Astrocyte of the spinal cord (primary cell): Measurements from ENCODE around the gene ADAMTS2.
A peak's percentile ranks its signal among the peaks of the same experiment; 100 is the strongest.

Experiments
- DNase-seq: peaks from one replicate; pipeline ENCODE4 v3.0.0; 2011; ENCODE audit warnings: low read depth, low spot score
- H3K4me3 ChIP-seq: 2 replicates; pipeline ENCODE4 v1.5.1; 2011; ENCODE audit warnings: low read depth, mild to moderate bottlenecking, low read length, moderate library complexity
- in situ Hi-C: cut with HindIII; loops from 2 replicates; pipeline ENCODE4 v1.10.0; 2017; ENCODE audit warnings: low sequenced_read_pairs
- TF ChIP-seq, protein P1 (sequence below): IDR thresholded peaks from 2 replicates; pipeline ENCODE4 v1.5.1; 2012; ENCODE audit warnings: low read depth, mild to moderate bottlenecking, low read length, inconsistent platforms

Gene ADAMTS2

DNA sequence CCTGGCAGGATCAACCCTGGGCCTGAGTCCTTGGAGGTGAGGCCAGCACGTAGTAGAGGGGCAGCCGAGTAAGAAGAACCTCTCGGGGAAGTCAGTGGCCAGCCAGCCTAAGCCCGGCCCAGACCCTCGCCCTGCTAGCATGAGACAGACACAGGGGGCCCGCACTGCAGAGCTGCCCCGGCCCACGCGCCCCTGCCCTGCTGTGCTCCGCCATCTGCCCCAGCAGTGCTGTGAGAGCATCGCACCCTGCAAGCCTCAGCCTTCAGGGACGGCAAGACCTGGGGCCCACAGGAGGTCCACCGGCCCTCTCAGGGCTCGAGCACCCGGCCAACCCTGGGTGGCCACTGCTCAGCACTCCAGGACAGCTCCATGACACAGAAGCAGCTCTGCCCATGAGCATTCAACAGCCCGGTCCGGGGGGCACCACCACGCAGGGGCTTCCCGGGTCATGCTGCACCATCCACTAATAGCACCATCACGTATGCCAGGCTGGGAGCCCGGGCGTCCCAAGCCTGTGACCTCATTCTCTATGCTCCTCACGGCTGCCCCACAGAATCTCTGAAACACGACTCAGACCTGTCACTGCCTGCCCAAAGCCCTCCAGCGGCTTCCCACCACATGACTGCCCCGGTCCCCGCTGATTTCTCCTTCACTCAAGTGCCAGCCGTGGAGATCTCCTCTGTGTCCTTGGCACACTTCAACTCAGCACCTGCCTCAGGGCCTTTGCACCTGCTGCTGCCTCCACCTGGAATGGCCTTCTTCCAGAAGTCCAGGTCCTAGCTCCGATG lies 38.1 kb downstream of the ADAMTS2 start:
- H3K4me3 ChIP-seq = no peak overlapping the region
- in situ Hi-C loops = no loop called here
- DNase-seq = no peak
- TF ChIP-seq, protein P1, sequence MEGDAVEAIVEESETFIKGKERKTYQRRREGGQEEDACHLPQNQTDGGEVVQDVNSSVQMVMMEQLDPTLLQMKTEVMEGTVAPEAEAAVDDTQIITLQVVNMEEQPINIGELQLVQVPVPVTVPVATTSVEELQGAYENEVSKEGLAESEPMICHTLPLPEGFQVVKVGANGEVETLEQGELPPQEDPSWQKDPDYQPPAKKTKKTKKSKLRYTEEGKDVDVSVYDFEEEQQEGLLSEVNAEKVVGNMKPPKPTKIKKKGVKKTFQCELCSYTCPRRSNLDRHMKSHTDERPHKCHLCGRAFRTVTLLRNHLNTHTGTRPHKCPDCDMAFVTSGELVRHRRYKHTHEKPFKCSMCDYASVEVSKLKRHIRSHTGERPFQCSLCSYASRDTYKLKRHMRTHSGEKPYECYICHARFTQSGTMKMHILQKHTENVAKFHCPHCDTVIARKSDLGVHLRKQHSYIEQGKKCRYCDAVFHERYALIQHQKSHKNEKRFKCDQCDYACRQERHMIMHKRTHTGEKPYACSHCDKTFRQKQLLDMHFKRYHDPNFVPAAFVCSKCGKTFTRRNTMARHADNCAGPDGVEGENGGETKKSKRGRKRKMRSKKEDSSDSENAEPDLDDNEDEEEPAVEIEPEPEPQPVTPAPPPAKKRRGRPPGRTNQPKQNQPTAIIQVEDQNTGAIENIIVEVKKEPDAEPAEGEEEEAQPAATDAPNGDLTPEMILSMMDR = no peak

- H3K4me3 ChIP-seq = no peak overlapping the region
- in situ Hi-C loops = no loop called here
- no peak for DNase-seq
- TF ChIP-seq, protein P1 = no peak
Observed at GRCh38 chr5:179306191-179307012, 38.9 kb downstream of the ADAMTS2 start.

GRCh38 chr5:179304871-179305270 lies 40.4 kb downstream of the ADAMTS2 start:
- no peak overlapping the region for H3K4me3 ChIP-seq
- DNase-seq = no peak
- in situ Hi-C loops = no loop called here
- TF ChIP-seq, protein P1 = no peak

GRCh38 chr5:179304466-179304865 lies 40.8 kb downstream of the ADAMTS2 start:
- no peak overlapping the region for H3K4me3 ChIP-seq
- TF ChIP-seq, protein P1 = no peak
- peak; percentile 73 for DNase-seq
- in situ Hi-C loops = no loop called here

GRCh38 chr5:179303451-179304200 lies 41.6 kb downstream of the ADAMTS2 start:
- no peak for DNase-seq
- in situ Hi-C loops = no loop called here
- no peak overlapping the region for H3K4me3 ChIP-seq
- TF ChIP-seq, protein P1 = no peak

GRCh38 chr5:179302499-179303185 lies 42.6 kb downstream of the ADAMTS2 start:
- no peak for DNase-seq
- H3K4me3 ChIP-seq = no peak overlapping the region
- in situ Hi-C loops = no loop called here
- TF ChIP-seq, protein P1 = no peak
